GM19468 (cell line): ENCODE results near the gene TSPAN5.
A peak's percentile ranks its signal among the peaks of the same experiment; 100 is the strongest.
"Not testable (repeated sequence)": the region's sequence is repeated elsewhere in the genome, so short reads cannot be mapped to it uniquely, and the experiment has no call there.

Experiments
- ATAC-seq: cut with Tn5 transposase; IDR thresholded peaks from one replicate; pipeline ENCODE4 v1.9.1; 2021; ENCODE audit warnings: mild to moderate bottlenecking, moderate library complexity, moderate number of reproducible peaks; ENCODE audit not compliant: unreplicated experiment; ENCODE audit errors: extremely low read depth

The TSPAN5 gene

GRCh38 chr4:98481167-98481566 lies 177.2 kb downstream of the TSPAN5 start:
- no peak for ATAC-seq

GRCh38 chr4:98480535-98480934 lies 177.9 kb downstream of the TSPAN5 start:
- no peak for ATAC-seq

DNA sequence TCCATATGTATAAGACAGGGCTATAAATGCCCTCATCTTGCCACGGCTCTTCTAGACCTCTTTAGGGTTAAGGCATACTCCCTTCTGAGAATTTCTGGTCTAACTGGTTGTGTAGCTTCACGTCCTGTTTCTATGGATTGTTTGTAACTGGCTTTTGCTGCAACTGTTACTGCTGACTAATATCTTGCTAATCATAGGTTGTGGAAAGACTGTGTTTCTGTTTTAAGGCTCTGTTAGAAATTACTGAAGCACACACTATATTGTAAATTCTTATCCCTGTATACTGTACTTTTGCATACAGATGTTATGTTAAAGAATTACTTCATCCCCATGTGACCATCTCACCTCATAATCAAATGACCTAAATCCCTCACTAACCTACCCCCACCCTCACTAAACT lies 178.8 kb downstream of the TSPAN5 start:
- not testable (repeated sequence) for ATAC-seq

DNA sequence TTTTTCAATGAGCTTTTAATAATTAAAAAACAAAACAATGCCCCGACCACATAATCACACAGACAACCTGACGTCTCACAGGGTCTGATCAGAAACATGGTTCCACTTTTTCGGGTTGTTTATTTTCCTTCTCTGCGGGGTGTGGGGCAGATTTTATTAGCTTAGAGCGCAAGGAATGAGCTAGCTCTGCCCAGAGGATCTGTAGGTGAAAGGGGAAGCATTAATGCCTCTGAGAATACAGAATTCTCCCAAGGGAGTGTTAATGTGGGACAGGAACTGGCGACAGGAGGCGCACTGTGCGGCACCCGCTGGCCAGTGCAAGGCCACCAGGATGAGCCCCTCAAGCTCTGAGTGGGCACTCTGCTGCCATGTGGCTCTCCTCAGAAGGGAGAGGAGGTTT lies 181.5 kb downstream of the TSPAN5 start:
- no peak for ATAC-seq

DNA sequence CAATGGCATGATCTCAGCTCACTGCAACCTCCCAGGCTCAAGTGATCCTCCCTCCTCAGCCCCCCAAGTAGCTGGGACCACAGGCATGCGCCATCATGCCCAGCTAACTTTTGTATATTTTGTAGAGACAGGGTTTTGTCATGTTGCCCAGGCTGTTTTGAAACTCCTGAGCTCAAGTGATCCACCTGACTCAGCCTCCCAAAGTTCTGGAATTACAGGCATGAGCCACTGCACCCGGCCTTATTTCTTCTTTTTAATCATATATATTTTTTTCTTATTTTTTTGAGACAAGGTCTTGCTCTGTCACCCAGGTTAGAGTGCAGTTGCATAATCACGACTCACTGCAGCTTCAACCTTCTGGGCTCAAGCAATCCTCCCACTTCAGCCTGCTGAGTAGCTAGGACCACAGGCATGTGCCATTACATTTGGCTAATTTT lies 184.0 kb downstream of the TSPAN5 start:
- no peak for ATAC-seq

DNA sequence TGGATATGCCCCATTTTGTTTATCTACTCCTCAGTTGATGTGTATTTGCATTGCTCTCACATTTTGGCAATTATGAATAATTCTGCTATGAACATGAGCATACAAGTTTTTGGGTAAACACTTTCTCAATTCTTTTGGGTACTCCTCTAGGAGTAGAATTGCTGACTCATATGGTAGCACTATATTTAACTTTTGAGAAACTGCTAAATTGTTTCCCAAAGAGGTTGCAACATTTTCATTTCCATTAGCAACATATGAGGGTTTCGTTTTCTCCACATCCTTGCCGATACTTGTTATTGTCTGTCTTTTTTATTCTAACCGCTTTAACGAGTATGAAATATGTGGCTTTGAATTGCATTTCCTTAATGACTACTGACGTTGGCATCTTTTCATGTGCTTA lies 185.4 kb downstream of the TSPAN5 start:
- ATAC-seq, result no peak

DNA sequence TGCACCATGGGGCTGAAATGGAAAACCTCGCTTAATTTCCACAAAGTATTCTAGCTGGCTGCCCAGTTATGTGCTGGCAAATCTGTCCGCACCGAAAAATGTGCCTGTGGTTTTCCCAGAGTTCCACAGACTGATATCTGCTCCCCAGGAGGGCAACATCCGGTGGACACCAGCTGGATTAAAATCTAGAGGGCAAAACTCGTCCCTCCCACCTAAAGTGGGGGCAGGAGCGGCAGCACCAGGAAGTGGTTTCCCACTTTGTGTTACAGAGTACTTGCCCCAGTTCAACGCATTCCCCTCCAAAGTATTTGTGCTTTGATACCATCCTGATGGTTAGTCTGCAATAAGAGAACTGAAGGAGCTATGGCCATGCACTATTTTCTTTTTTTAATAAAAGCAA lies 187.6 kb downstream of the TSPAN5 start:
- ATAC-seq, result no peak

GRCh38 chr4:98470366-98470765 lies 188.0 kb downstream of the TSPAN5 start:
- ATAC-seq, result no peak

- no peak for ATAC-seq
These were observed 188.6 kb downstream of the TSPAN5 start for GRCh38 chr4:98469771-98470170.

GRCh38 chr4:98468709-98469108 lies 189.7 kb downstream of the TSPAN5 start:
- no peak for ATAC-seq

DNA sequence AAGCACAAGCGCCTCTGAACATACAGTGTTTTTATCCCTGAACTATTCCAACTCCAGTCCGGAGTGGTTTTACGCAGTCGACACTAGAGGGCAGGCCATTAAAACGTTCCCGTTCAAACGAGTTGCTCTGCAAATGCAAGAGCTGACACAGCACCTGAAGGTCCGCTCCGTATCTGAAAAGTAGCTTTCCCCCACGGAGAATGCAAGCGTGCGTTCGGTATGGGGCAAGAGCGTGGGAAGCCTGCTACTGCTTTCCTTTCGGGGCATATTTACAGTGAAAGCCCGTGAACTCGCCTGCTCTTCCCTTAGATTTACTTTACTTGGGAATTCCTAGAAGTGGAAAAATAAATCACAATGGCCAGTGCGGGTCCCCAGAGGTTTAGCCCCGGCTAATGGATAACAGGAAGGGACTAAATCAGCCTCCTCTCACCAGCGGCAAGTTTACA lies 190.8 kb downstream of the TSPAN5 start:
- ATAC-seq, result peak; percentile 69

- ATAC-seq, result no peak
These were observed 191.4 kb downstream of the TSPAN5 start for GRCh38 chr4:98466868-98467599.

DNA sequence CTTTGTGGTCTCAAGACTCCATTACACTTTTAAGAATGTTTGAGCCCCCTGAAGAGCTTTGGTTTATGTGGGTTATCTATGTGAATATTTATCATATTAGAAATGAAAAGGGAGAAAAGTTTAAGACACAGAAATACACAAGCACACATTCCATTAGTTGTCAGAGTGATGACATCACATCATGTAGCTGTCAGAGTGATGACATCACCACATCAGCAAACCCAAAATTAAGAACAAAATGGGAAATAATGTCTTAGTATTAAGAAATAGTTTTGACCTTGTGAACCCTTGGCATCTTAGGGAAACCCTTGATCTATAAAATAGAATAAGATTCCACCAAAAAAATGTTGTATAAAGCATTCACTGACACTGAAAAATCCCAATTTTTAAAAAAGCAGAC lies 195.9 kb downstream of the TSPAN5 start:
- no peak for ATAC-seq

DNA sequence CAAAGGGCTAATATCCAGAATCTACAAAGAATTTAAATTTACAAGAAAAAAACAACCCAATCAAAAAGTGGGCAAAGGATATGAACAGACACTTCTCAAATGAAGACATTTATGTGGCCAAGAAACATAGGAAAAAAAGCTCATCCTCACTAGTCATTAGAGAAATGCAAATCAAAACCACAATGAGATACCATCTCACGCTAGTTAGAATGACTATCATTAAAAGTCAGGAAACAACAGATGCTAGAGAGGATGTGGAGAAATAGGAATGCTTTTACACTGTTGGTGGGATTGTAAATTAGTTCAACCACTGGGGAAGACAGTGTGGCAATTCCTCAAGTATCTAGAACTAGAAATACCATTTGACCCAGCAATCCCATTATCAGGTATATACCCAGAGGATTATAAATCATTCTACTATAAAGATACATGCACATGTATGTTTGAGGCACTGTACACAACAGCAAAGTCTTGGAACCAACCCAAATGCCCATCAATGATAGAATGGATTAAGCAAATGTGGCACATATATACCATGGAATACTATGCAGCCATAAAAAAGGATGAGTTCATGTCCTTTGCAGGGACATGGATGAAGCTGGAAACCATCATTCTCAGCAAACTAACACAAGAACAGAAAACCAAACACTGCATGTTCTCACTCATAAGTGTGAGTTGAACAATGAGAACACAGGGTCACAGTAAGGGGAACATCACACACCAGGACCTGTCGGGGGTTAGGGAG lies 197.1 kb downstream of the TSPAN5 start:
- not testable (repeated sequence) for ATAC-seq

GRCh38 chr4:98457422-98457821 lies 201.0 kb downstream of the TSPAN5 start:
- ATAC-seq, result not testable (repeated sequence)

DNA sequence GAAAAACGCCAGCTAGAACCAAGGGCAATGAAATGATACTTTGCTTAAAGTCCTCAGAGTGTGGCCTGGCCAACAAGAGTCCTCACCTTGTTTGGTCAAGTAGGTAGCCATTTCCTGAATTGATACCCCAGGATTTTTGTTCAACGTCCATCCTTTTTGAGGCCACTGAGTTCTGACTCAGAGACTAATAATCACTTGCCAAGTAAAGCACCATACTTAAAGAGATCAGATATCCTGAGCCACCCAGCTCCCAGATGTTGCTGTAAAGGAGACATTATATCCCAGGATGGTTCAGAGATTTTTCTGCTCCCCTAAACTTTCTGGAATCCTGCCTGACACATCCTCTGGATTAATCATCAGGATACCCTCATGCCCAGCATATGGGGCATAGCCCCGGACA lies 206.3 kb downstream of the TSPAN5 start:
- no peak for ATAC-seq

DNA sequence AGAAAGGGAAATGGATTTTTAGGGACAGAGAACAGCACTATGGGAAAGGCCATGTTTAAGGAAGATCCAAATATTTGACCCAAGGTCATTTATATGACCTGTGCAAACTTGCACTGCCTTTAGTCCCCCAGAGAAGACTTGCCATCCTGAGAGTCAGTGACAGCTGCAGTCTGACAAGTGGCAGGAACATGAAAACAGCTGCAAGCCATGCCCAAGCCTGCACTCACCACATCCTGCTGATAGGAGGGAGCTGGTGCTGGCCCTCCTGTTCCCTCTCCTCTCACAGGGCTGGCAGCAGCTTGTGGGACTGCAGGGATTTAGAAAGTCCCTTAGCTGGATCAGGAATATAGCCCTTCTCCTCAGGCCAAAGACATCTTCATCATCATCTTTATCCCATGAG lies 209.5 kb downstream of the TSPAN5 start:
- no peak for ATAC-seq

DNA sequence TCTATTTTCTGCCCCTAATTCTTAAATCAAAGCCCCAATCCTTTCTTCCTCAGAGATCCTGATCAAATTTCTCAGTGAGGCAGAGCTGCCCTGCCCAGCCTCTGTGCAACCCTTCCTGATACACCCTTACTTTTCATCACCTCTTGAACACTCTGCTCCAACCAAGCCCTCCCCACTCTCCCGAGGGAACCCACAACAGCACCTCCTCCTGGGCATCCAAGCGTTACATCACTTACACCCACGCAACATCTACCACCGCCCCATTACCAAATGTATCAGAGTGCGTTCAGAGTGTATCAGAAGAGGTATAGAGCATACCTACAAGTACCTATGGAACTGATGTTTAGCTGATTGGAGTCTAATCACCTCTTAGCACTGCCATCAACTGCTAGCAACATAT lies 210.8 kb downstream of the TSPAN5 start:
- no peak for ATAC-seq

- peak; percentile 67 for ATAC-seq
These were observed 211.7 kb downstream of the TSPAN5 start for GRCh38 chr4:98446499-98447375.

DNA sequence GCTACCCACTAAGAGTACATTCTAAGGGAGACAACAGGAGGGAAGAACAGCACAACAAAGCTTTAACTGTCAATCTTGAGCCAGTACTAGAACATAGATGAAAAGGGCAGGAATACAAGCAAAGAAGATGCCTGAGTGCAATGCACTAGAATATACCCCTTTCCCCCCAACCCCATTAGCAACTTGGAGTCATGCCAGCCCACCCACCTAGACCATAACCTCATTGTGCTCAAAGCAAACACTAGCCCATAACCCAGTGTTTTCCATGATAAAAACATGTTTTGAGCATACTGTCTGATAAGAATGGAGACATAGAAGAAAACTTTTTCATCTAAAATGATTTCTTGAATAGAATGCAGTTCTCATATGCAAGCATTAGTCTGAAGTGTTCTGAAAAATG lies 214.0 kb downstream of the TSPAN5 start:
- no peak for ATAC-seq

- ATAC-seq, result no peak
These were observed 223.6 kb downstream of the TSPAN5 start for GRCh38 chr4:98434816-98435215.
